ENCODE results near the gene MRFAP1. TPM values are rescaled to one million over a fixed set of nuclear protein-coding genes. Genes with fewer than 3 reads are reported as not detected.
"Not testable (repeated sequence)": the region's sequence is repeated elsewhere in the genome, so short reads cannot be mapped to it uniquely, and the experiment has no call there.

MRFAP1 gene
- polyA plus RNA-seq, 1 donor from 2014 or later: 322 TPM

- H3K4me2 ChIP-seq (ENCODE audit: low read length): no peak overlapping the region
- no peak overlapping the region for H3K9ac ChIP-seq (ENCODE audit: low read length)
- no peaks in the 10 kb centered on the region for H3K27me3 ChIP-seq (ENCODE audit: insufficient read depth, low read depth, low read length)
- H3K9me2 ChIP-seq (ENCODE audit: insufficient read depth, low read length): no peaks in the 10 kb centered on the region
- no peaks in the 10 kb centered on the region for H3F3A ChIP-seq (ENCODE audit: insufficient read depth, low read length, poor library complexity, severe bottlenecking)
- no peaks in the 10 kb centered on the region for H3K36me3 ChIP-seq (ENCODE audit: insufficient read depth, low read length)
- no peaks in the 10 kb centered on the region for H3K9me3 ChIP-seq (ENCODE audit: low read length)
- TF ChIP-seq EP300 (conservative IDR thresholded peaks at IDR 0.05; ENCODE audit: poor library complexity, severe bottlenecking) (no peak), REST (IDR thresholded peaks at IDR 0.05; ENCODE audit: borderline replicate concordance) (no peak), EZH2 (IDR thresholded peaks at IDR 0.05; ENCODE audit: borderline replicate concordance, insufficient read depth, low read length, poor library complexity, severe bottlenecking) (no peak), POLR2AphosphoS5 (IDR thresholded peaks at IDR 0.05) (no peak), SMC3 (conservative IDR thresholded peaks at IDR 0.05; ENCODE audit: poor library complexity) (no peak)
- no peaks in the 10 kb centered on the region for H4K20me1 ChIP-seq (ENCODE audit: insufficient read depth)
- H2AFZ ChIP-seq (ENCODE audit: low read depth, low read length): no peak overlapping the region
- no peak overlapping the region for H3K27ac ChIP-seq (ENCODE audit: low read length)
- peaks cover 5% of the 10 kb centered on the region for H3K79me2 ChIP-seq (replicated peaks; ENCODE audit: insufficient read depth, low read length)
- no peak overlapping the region for H3K4me3 ChIP-seq (ENCODE audit: low read length)
These were observed 8.7 kb downstream of the MRFAP1 start for GRCh38 chr4:6649216-6649615.

- H3K4me3 ChIP-seq (ENCODE audit: low read length); H3K27me3 ChIP-seq (ENCODE audit: insufficient read depth, low read depth, low read length); H3K9ac ChIP-seq (ENCODE audit: low read length); H3K9me2 ChIP-seq (ENCODE audit: insufficient read depth, low read length); H3F3A ChIP-seq (ENCODE audit: insufficient read depth, low read length, poor library complexity, severe bottlenecking); H3K27ac ChIP-seq (ENCODE audit: low read length); H4K20me1 ChIP-seq (ENCODE audit: insufficient read depth); H3K9me3 ChIP-seq (ENCODE audit: low read length); H3K36me3 ChIP-seq (ENCODE audit: insufficient read depth, low read length); H3K79me2 ChIP-seq (replicated peaks; ENCODE audit: insufficient read depth, low read length); H2AFZ ChIP-seq (ENCODE audit: low read depth, low read length); H3K4me2 ChIP-seq (ENCODE audit: low read length): not testable (repeated sequence)
These were observed 13.7 kb downstream of the MRFAP1 start for GRCh38 chr4:6654211-6654610.

GRCh38 chr4:6655291-6655690 is 14.8 kb downstream of the MRFAP1 start:
- not testable (repeated sequence) for H3K36me3 ChIP-seq (ENCODE audit: insufficient read depth, low read length); H3F3A ChIP-seq (ENCODE audit: insufficient read depth, low read length, poor library complexity, severe bottlenecking); H3K4me2 ChIP-seq (ENCODE audit: low read length); H3K27ac ChIP-seq (ENCODE audit: low read length); H3K9me2 ChIP-seq (ENCODE audit: insufficient read depth, low read length); H3K9me3 ChIP-seq (ENCODE audit: low read length); H3K4me3 ChIP-seq (ENCODE audit: low read length); H4K20me1 ChIP-seq (ENCODE audit: insufficient read depth); H3K9ac ChIP-seq (ENCODE audit: low read length); H3K27me3 ChIP-seq (ENCODE audit: insufficient read depth, low read depth, low read length); H2AFZ ChIP-seq (ENCODE audit: low read depth, low read length); H3K79me2 ChIP-seq (replicated peaks; ENCODE audit: insufficient read depth, low read length)

- Histone ChIP-seq H3F3A (ENCODE audit: insufficient read depth, low read length, poor library complexity, severe bottlenecking) (no peaks in the 10 kb centered on the region), H3K79me2 (replicated peaks; ENCODE audit: insufficient read depth, low read length) (no peaks in the 10 kb centered on the region), H3K36me3 (ENCODE audit: insufficient read depth, low read length) (no peaks in the 10 kb centered on the region), H3K9me3 (ENCODE audit: low read length) (no peaks in the 10 kb centered on the region), H3K4me2 (ENCODE audit: low read length) (no peak overlapping the region), H3K9ac (ENCODE audit: low read length) (no peak overlapping the region), H3K27me3 (ENCODE audit: insufficient read depth, low read depth, low read length) (no peaks in the 10 kb centered on the region), H4K20me1 (ENCODE audit: insufficient read depth) (no peaks in the 10 kb centered on the region), H2AFZ (ENCODE audit: low read depth, low read length) (no peak overlapping the region), H3K27ac (ENCODE audit: low read length) (no peak overlapping the region), H3K4me3 (ENCODE audit: low read length) (no peak overlapping the region), H3K9me2 (ENCODE audit: insufficient read depth, low read length) (no peaks in the 10 kb centered on the region)
- TF ChIP-seq TAF1 (IDR thresholded peaks at IDR 0.05; ENCODE audit: low read depth) (no peak), MXI1 (conservative IDR thresholded peaks at IDR 0.05; ENCODE audit: poor library complexity, severe bottlenecking) (no peak), SMC3 (conservative IDR thresholded peaks at IDR 0.05; ENCODE audit: poor library complexity) (no peak), CTCF (IDR thresholded peaks at IDR 0.05; ENCODE audit: poor library complexity, severe bottlenecking) (no peak), POLR2AphosphoS5 (IDR thresholded peaks at IDR 0.05) (no peak), REST (IDR thresholded peaks at IDR 0.05; ENCODE audit: borderline replicate concordance) (no peak), EP300 (conservative IDR thresholded peaks at IDR 0.05; ENCODE audit: poor library complexity, severe bottlenecking) (no peak), EZH2 (IDR thresholded peaks at IDR 0.05; ENCODE audit: borderline replicate concordance, insufficient read depth, low read length, poor library complexity, severe bottlenecking) (no peak), RAD21 (conservative IDR thresholded peaks at IDR 0.05) (no peak)
These were observed 15.4 kb downstream of the MRFAP1 start for GRCh38 chr4:6655924-6656323.

Measured in neural cell (in vitro differentiated cells).